K562 (cell line): Measurements from ENCODE around the gene ZBTB33. TPM values are rescaled to one million over a fixed set of nuclear protein-coding genes. Genes with fewer than 3 reads are reported as not detected.

Experiments used
- ATAC-seq: fragments of 200-7000 bp; cut with Tn5 transposase; 3 replicates; pipeline ENCODE4 v1.9.1; 2020; ENCODE audit warnings: moderate library complexity
- BruUV-seq: library from RNA; stranded (reverse); fragments of 400-500 nt; replicated peaks from 2 replicates; lab custom pipeline; 2021; lab: Mats Ljungman, UMichigan
- CTCF ChIA-PET: fragments of 300-600 bp; formaldehyde crosslinking; extraction: SDS; loops from one replicate; lab custom pipeline; 2021; ENCODE audit warnings: low intra/inter-chr PET ratio; lab: Yijun Ruan, JAX
- POLR2A ChIA-PET: fragments of 300-600, 350-650 bp; sonication (Branson Sonifier 250); formaldehyde crosslinking; extraction: SDS; loops from one replicate; lab custom pipeline; 2021; ENCODE audit warnings: antibody characterized with exemption, inconsistent platforms; lab: Yijun Ruan, JAX
- DNase-seq, 4 experiments: peaks; one replicate each; pipeline versions ENCODE4 v3.0.0 to v3.0.0-alpha.2; 2011 to 2018; ENCODE audit warnings: low spot score in 3 of 4, mixed read lengths in 3 of 4; ENCODE audit errors: extremely low read depth in 1 of 4
- FAIRE-seq: peaks from 2 replicates; lab custom pipeline; 2011; peaks lifted over from hg19 to GRCh38; lab: Jason Lieb, UNC
- H2AFZ ChIP-seq: 2 replicates; pipeline ENCODE4 v1.6.0; 2011; ENCODE audit warnings: low read depth, low read length, control low read depth, inconsistent platforms
- H3K27ac ChIP-seq: fragments of 200-600 bp; 3 replicates; pipeline ENCODE4 v1.8.0; 2011; ENCODE audit warnings: low read depth, mild to moderate bottlenecking, control low read depth, inconsistent platforms, low read length, moderate library complexity, mixed read lengths; ENCODE audit errors: extremely low read depth
- H3K27me3 ChIP-seq, 2 experiments: fragments of 300-600 bp in 1 of 2; 2 replicates in 1 of 2; 3 replicates in 1 of 2; pipeline versions ENCODE4 v1.6.0 to v1.8.0; 2011; ENCODE audit warnings: inconsistent platforms in 2 of 2, low read length in 2 of 2, mild to moderate bottlenecking in 1 of 2, mixed read lengths in 1 of 2, moderate library complexity in 1 of 2; ENCODE audit not compliant: control insufficient read depth in 2 of 2, insufficient read depth in 2 of 2
- H3K36me3 ChIP-seq: fragments of 300-600 bp; 3 replicates; pipeline ENCODE4 v1.8.0; 2011; ENCODE audit warnings: mild to moderate bottlenecking, low read length, inconsistent platforms; ENCODE audit not compliant: control insufficient read depth, insufficient read depth
- H3K4me1 ChIP-seq, 2 experiments: fragments of 200-600 bp in 1 of 2; replicated peaks in 1 of 2; 2 replicates in 1 of 2; 3 replicates in 1 of 2; pipeline versions ENCODE4 v1.5.1 to v1.8.0; 2011; ENCODE audit warnings: inconsistent platforms in 2 of 2, low read length in 2 of 2, mild to moderate bottlenecking in 1 of 2, mixed read lengths in 1 of 2, moderate library complexity in 1 of 2; ENCODE audit not compliant: control insufficient read depth in 2 of 2, insufficient read depth in 2 of 2
- H3K4me2 ChIP-seq: 2 replicates; pipeline ENCODE4 v1.6.1; 2011; ENCODE audit warnings: low read length, control low read depth, inconsistent platforms, mixed read lengths; ENCODE audit not compliant: insufficient read depth
- H3K4me3 ChIP-seq: fragments of 200-600 bp; sonication (generic), shearing (Covaris generic); 2 replicates; pipeline ENCODE4 v1.5.1; 2016; ENCODE audit warnings: control low read depth, inconsistent platforms
- H3K79me2 ChIP-seq: fragments of 200-600 bp; 3 replicates; pipeline ENCODE4 v1.8.0; 2011; ENCODE audit warnings: low read length, inconsistent platforms; ENCODE audit not compliant: control insufficient read depth, insufficient read depth
- H3K9ac ChIP-seq, 2 experiments: 2 replicates each; pipeline versions ENCODE4 v1.6.0 to v1.6.1; 2011; ENCODE audit warnings: low read depth in 2 of 2, low read length in 2 of 2, control low read depth in 1 of 2, inconsistent platforms in 1 of 2, mild to moderate bottlenecking in 1 of 2, mixed read lengths in 1 of 2; ENCODE audit not compliant: insufficient read depth in 1 of 2
- H3K9me1 ChIP-seq: one replicate; pipeline ENCODE4 v1.6.0; 2011; ENCODE audit warnings: inconsistent platforms, mild to moderate bottlenecking, low read length, moderate library complexity; ENCODE audit not compliant: control insufficient read depth, insufficient read depth
- H3K9me3 ChIP-seq: replicated peaks from 2 replicates; pipeline ENCODE4 v1.5.1; 2011; ENCODE audit warnings: low read depth, low read length, inconsistent platforms; ENCODE audit not compliant: control insufficient read depth, insufficient read depth
- H4K20me1 ChIP-seq: replicated peaks from 2 replicates; pipeline ENCODE4 v1.6.1; 2011; ENCODE audit warnings: low read length, inconsistent platforms, mixed read lengths; ENCODE audit not compliant: control insufficient read depth, insufficient read depth
- CEBPG ChIP-seq, 3 experiments: fragments of 200-800 bp in 1 of 3; sonication (Bioruptor generic) in 1 of 3; sonication (generic) in 1 of 3; formaldehyde crosslinking in 1 of 3; IDR thresholded peaks in 2 of 3; conservative IDR thresholded peaks in 1 of 3; 2 replicates each; pipeline versions ENCODE4 v1.6.1 to v1.8.0; 2016 to 2022; ENCODE audit warnings: missing compliant biosample characterization in 2 of 3, missing genetic modification characterization in 2 of 3, mild to moderate bottlenecking in 1 of 3, missing genetic modification reagents in 1 of 3
- FIP1L1 ChIP-seq: fragments of 200-400 bp; formaldehyde crosslinking; IDR thresholded peaks from 2 replicates; pipeline ENCODE4 v1.6.1; 2018; ENCODE audit warnings: mild to moderate bottlenecking, low read depth, low read length; ENCODE audit not compliant: poor library complexity, severe bottlenecking
- L3MBTL2 ChIP-seq: fragments of 450-650 bp; IDR thresholded peaks from 2 replicates; pipeline ENCODE4 v1.6.1; 2016; ENCODE audit warnings: mild to moderate bottlenecking, moderate library complexity
- POLR2G ChIP-seq: fragments of 200-400 bp; formaldehyde crosslinking; IDR thresholded peaks from 2 replicates; pipeline ENCODE4 v1.6.1; 2017; ENCODE audit warnings: low read depth, mild to moderate bottlenecking, antibody characterized with exemption, low read length, moderate library complexity
- XRCC3 ChIP-seq: fragments of 450-650 bp; IDR thresholded peaks from 2 replicates; pipeline ENCODE4 v1.6.1; 2017; ENCODE audit warnings: mild to moderate bottlenecking, moderate library complexity
- WGBS: fragments of 100-300 bp; shearing (Covaris generic); methylation state at CpG from one replicate; pipeline ENCODE4 v1.1.6; 2016; ENCODE audit warnings: low coverage, mixed read lengths; ENCODE audit not compliant: insufficient coverage; ENCODE audit errors: missing lambda C conversion rate; 5-methylcytosine and 5-hydroxymethylcytosine counted together
- in situ Hi-C: fragments of 300-500 bp; cut with MboI; formaldehyde crosslinking; loops from 4 replicates; pipeline ENCODE4 v1.15.0; 2018; ENCODE audit warnings: inconsistent platforms, mixed read lengths
- intact Hi-C: fragments of 100-400 bp; cut with micrococcal nuclease; formaldehyde crosslinking; loops from 2 replicates; pipeline ENCODE4 v1.14.2; 2022
- polyA plus RNA-seq, 8 experiments: library from polyadenylated mRNA; depleted of rRNA in 4 of 8; stranded (reverse) in 5 of 8; unstranded in 3 of 8; fragments of >200 nt; fragmentation: Nextera tagmentation in 2 of 8; fragmentation: Illumina TruSeq in 1 of 8; extraction: Ambion mirVana in 2 of 8; extraction: Trizol in 1 of 8; gene quantifications; 2 replicates each; pipeline versions ENCODE4 v1.2.1 to v1.2.3, GENCODE V29; 2011 to 2014; ENCODE audit warnings: inconsistent platforms in 1 of 8, missing spikeins in 1 of 8
- total RNA-seq, 7 experiments: library from RNA; depleted of rRNA in 6 of 7; stranded (reverse); fragments of >200 nt in 6 of 7; fragmentation: Illumina TruSeq in 2 of 7; extraction: Trizol in 2 of 7; gene quantifications; 2 replicates each; pipeline versions ENCODE4 v1.2.1 to v1.2.3, GENCODE V29; 2011 to 2021; ENCODE audit warnings: low replicate concordance in 1 of 7

Gene ZBTB33
- total and polyA plus RNA-seq, 9 of the 15 experiments (the other 6 are each of a cell fraction or from before 2014, with no cell fraction given): 5.6 to 29.8 (median 15.6) TPM

DNA sequence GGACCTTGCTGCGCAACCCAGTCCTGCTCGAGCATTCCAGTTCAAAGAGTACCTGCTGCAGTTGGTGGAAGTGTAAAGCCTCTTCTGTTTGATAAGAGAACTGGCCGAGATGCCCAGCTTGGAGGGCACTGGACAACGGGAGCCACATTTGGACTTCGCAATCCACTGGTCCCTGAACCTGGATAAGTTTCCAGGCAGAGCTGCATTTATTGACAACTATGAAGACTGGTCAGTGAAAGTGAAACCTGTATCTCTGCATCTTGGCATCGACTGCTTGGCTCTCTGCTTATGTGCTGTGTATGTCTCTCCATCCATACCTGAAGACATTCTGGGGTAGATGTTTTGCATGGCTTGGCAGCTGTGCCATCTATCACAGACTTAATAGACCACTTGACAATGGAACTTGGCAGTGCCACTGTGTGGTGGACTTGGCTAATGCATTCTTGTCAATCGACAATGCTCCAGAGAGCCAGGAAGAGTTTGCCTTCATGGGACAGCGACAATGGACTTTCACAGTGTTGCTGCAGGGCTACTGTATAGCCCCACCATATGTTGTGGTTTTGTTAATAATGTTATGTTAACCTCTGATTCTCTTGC is 43.5 kb upstream of the ZBTB33 start:
- ChIA-PET POLR2A (no interaction called here), CTCF (no interaction called here)
- no peak for ATAC-seq
- in situ Hi-C loops: no loop called here
- intact Hi-C loops: no loop called here
- no peak overlapping the region for H2AFZ ChIP-seq
- no peak overlapping the region for H3K4me3 ChIP-seq
- no peak overlapping the region for H3K9ac ChIP-seq
- H3K27me3 ChIP-seq: no peaks in the 10 kb centered on the region; a peak in 1 of 5 replicates
- H4K20me1 ChIP-seq: no peaks in the 10 kb centered on the region
- FAIRE-seq: no peak
- H3K4me2 ChIP-seq: no peak overlapping the region
- TF ChIP-seq L3MBTL2 (no peak), XRCC3 (no peak), POLR2G (no peak), FIP1L1 (no peak), CEBPG (CRISPR knock-in tag; IDR thresholded peaks at IDR 0.05) (no peak), CEBPG (tag; conservative IDR thresholded peaks at IDR 0.05 in 1 of 2, IDR thresholded peaks at IDR 0.05 in 1 of 2) (no peak)
- no peaks in the 10 kb centered on the region for H3K79me2 ChIP-seq
- 22% methylated on average over 8 of the region's 8 CpGs for WGBS
- H3K9me1 ChIP-seq: no peaks in the 10 kb centered on the region
- H3K9me3 ChIP-seq: no peaks in the 10 kb centered on the region
- H3K4me1 ChIP-seq: no peaks in the 10 kb centered on the region; a peak in 1 of 5 replicates
- DNase-seq: no peak
- no peak overlapping the region for H3K27ac ChIP-seq
- BruUV-seq: no TSS peak
- no peaks in the 10 kb centered on the region for H3K36me3 ChIP-seq
